ENCODE measurements around the gene TMED6.
A peak's percentile ranks its signal among the peaks of the same experiment; 100 is the strongest.

TMED6 gene

DNA sequence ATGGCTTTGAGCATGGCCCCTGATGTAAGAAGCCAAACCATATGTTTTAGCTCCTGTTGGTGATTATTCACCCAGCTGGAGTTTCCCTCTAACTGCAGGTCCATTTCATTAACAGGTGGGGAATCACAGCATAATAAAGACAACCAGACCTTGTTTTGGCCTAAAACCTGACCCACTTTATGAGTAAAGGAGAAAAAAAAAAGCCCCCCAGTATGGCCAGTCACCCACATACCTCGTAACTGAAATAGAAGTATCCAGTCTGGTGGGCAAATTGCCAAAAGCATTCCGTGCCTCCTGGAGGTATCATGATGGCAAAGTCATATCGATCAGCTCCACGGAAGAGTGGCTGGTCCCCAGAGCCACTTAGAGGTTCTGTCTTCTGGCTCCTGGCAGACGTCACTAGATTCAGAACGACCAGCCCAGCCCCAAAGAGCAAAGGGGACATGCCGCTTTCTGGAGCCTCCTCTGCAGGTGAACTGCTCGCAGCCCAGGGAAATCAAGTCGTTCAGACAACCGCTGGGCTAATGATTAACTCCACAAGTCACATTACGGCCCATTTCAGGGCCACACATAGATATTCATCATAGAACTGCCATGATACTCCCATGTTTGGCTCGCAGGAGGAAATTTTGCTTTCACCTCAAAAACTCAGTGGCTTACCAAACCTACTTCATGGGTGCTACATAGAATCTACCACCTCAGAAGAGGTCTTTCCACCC is at the start of gene TMED6:
TSS of gene TMED6 (minus strand) at position 478 of the 719 bp plus-strand sequence. CDS start at position 445, 33 bp downstream.
- peak; percentile 48 for DNase-seq (ENCODE audit: low spot score)

- DNase-seq (ENCODE audit: low spot score) = no peak
Observed at GRCh38 chr16:69399361-69399760, 47.8 kb upstream of the TMED6 start.

- peak; percentile 31 for DNase-seq (ENCODE audit: low spot score)
Observed at GRCh38 chr16:69397821-69398521, 46.4 kb upstream of the TMED6 start.

DNA sequence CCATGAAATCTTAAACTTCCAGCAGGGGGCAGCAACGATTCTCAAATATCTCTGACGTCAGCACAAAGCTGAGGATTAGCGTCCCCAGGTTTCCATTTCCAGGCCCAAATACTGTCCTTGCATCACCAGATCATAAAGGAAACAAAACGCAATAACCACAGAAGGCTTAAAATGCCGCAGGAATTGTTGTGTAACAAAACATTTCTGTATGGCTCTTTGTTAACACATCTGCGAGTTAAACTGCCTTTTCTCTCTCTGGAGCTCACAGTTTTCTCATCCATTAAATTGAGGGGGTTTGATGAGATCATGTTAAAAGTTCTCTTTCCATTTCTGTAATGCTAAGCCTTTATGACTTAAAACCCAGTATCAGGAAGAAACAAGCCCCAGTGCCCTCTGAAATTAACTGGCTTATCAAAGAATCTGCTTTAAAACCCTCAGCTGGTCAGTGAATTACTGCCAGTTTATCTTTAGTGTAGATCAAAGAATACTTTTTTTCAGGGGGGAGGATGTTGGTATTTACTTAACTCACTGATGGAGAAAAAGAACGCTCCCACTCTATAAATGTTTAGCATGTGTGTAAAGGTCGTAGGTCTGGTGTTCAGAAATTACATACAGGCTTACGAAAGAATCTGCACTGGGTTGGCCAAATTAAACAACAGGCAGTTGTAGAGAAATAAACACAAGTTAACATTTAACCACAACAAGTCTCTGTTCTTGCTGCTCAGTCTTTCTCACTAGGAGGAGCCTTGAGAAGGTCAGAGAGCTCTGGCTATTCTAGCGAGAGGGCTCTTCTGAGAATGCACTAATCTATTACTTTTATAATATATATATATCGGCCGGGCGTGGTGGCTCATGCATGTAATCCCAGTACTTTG is 44.8 kb upstream of the TMED6 start:
- peak; percentile 36 for DNase-seq (ENCODE audit: low spot score)

DNA sequence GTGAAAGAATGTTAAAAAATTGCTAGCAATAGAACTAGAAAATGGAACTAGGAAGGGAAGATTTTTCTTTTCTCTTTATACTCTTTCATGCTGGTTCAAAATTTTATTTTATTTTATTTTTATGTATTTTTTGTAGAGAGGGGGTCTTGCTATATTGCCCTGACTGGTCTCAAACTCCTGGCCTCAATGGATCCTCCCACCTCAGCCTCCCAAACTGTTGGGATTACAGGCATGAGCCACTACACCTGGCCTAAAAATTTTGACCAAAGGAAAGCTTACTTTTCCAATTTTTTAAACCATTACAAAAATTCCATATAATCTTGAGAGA is 44.2 kb upstream of the TMED6 start:
- DNase-seq (ENCODE audit: low spot score) = no peak

DNA sequence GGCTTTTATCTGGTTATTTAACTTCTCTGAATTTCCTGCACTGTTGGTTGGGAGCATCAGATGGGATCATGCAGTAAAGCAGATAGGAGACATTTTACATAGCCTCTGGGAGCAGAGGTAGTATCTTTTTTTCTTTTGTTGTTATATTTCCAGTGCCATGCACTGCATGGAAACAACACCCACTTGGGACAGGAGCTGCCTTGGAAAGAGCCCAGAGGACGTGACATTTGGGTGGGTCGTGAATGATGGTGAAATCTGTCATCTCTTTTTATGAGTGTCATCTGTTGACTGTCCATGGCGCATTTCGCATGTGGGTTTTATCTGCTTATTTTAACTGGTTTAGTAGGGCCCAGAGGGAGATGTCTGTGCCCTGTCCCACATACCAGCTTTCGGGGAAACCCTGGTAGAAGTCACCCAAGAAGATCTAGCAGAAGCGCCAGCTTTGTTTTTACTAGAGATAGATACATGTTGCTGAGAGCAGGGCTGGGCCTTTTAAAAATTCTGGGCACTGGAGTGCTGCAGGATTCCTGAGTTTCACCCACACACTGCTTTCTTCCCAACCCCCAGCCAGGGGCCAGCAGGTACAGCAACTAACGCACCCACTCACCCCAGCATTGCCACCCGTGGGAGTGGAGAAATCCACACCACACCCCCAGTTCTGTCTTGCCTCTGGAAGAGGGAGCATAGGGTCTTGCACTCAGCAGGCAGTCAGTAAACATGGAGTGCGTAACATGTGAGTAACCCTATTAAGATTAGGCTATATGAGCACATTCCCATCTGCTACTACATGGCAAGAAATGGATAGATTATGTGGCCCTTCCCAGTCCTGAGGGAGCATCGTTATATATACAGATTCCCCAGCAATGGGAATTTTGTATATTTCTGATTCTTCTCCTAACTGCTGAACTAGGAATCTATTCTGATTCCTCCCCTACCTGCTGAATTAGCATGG is 42.6 kb upstream of the TMED6 start:
- DNase-seq (ENCODE audit: low spot score) = no peak

DNA sequence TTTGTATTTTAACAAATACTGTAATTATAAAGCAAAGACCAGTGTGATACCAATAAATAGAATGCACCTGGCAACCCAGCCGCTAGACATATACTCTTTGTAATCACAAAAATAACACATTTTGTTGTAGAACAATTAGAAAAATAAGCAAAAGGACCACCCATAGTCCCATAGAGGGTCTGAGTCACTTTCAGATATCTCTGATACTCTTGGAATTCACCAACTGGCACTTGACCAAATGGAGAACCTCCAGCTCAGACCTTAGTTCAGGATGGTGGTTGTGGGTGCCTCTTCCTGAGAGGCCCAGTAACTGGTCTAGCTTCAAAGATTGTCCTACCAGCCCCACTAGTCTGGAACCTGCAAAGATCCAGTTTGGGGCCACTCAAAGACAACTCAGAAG is 35.0 kb upstream of the TMED6 start:
- DNase-seq (ENCODE audit: low spot score) = no peak

DNA sequence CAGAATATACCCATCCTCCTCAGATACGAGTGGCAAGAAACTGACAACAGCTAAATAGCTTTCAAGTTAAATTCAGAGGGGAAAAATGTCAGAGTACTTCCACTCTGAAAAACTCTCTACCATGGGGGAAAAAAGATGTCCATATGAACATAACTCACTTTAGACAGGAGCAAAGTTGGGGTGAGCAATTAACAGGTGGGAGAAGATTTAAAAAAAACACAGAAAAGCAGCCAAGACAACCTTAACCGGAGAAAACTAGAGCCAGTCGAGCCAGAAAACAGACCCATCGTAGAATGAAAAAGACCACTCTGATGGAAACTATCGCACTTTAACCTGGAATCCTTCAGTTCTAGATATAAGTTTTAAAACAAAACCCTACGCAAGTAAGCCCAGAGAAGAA is 33.4 kb upstream of the TMED6 start:
- DNase-seq (ENCODE audit: low spot score) = no peak

- DNase-seq (ENCODE audit: low spot score) = no peak
Observed at GRCh38 chr16:69382421-69382820, 30.8 kb upstream of the TMED6 start.

DNA sequence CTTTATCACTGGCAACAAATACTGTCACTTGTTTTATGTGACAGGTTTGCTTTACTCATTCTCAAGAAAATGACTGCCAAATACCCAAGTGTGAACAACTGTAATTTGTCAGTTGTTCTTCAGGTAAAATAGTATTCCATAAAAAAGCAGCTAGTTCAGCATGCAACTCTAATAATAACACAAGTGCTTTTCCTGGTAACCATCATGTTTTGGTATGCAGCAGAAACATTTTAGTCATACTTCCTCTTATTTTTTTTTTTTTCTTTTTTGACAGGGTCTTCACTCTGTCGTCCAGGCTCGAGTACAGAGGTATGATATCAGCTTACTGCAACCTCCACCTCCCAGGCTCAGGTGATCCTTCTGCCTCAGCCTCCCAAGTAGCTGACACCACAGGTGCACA is 29.6 kb upstream of the TMED6 start:
- DNase-seq (ENCODE audit: low spot score) = no peak

DNA sequence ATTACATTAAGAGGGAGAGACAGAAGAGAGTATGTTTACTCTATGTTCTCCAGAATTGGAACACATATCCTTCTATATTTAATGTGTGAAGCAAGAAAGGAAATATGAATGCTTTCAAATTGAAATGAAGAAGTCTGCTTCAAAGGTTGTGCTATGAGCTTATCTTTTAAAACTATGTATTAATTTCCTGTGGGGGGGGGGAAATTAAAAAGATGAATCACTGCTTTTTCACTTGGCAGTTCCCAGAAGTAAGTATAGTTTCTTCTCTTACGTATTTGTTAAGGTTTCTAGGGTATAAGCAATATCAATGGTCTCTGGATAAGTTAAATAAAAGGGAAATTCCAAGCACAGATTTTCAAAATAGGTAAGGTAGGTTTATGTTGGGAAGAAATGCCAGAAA is 27.2 kb upstream of the TMED6 start:
- no peak for DNase-seq (ENCODE audit: low spot score)

DNA sequence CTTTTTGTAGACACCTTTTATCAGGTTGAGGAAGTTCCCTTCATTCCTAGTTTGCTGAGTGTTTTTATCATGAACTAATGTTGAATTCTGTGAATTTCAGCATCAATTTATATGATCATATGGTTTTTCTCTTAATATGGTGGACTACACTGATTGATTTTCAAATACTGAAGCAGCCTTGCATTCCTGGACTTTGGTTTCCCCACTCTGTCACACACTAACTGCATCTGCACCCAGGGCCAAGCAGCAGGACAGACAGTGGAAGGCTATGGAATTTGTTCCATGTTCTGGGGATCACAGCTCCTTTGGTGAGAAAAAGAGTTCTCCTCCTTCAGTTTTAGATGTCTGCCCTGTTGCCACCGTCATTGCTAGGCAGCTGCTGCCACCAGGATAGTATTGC is 26.4 kb upstream of the TMED6 start:
- no peak for DNase-seq (ENCODE audit: low spot score)

DNA sequence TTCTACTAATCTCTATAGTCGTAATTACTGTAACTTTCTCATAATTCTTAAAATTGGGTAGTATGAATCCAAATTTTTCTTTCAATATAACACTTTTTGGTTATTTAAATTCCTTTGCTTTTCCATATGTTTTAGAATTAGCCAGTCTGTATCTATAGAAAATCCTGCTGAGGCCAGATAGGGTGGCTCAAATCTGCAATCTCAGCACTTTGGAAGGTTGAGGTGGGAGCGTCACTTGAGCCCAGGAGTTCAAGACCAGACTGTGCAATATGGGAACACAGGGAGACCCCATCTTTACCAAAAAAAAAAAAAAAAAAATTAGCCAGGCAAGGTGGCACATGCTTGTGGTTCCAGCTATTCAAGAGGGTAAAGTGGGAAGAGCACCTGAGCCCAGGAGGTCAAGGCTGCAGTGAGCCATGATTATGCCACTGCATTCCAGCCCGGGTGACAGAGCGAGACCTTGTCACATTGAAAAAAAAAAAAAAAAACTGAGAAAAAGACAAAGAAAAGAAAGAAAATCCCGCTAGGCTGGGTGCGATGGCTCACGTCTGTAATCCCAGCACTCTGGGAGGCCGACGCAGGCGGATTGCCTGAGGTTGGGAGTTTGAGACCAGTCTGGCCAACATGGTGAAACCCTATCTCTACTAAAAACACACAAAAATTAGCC is 24.9 kb upstream of the TMED6 start:
- no peak for DNase-seq (ENCODE audit: low spot score)

GRCh38 chr16:69373019-69373418 is 21.4 kb upstream of the TMED6 start:
- DNase-seq (ENCODE audit: low spot score) = no peak

DNA sequence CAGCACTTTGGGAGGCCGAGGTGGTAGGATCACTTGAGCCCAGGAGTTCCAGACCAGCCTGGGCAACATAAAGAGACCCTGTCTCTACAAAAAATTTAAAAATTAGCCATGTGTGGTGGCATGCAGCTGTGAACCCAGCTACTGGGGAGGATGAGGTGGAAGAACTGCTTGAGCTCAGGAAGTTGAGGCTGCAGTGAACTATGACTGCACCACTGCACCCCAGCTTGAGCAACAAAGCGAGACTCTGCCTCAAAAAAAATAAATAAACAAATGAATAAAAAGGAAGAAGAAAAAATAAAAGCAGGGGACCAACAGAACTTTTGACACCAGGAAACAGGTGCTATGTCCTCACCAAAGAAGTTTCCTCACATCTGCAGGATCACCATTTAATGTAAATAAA is 20.0 kb upstream of the TMED6 start:
- no peak for DNase-seq (ENCODE audit: low spot score)

DNA sequence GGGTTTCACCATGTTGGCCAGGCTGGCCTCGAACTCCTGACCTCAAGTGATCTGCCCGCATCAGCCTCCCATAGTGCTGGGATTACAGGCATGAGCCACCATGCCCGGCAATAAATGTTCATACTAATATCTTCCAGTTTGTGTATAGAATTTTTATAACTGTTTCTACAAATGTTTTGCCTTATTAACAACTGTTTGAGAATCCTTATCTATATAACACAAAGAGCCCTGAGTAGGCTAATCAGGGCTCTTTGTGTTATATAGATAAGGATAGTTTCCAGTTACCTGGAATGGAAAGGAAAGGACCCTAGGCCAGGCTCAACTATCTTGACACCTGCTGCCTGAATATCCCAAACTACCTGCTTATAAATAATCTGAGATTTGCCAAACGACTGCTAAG is 17.3 kb upstream of the TMED6 start:
- DNase-seq (ENCODE audit: low spot score) = no peak

DNA sequence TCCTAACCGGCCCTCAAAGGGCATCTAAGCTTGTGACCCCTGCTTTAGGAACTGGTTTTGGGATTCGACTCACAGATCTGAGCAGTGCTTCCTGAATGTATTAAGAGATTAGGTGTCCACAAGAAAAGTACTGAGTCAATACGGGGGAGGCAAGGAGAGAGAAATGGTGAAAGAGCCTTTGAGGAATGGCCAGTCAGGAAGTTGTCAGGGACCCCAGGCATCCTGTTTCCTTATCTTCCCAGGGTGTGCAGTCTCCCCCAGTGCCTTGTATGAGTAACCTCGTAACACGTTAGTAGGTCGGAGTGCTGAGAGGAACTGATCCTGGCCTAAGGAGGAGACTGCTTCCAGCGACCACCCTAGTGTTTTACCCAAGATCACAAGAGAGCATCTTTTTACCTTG is 16.4 kb upstream of the TMED6 start:
- no peak for DNase-seq (ENCODE audit: low spot score)

- no peak for DNase-seq (ENCODE audit: low spot score)
Observed at GRCh38 chr16:69366431-69366830, 14.8 kb upstream of the TMED6 start.

- DNase-seq (ENCODE audit: low spot score) = no peak
Observed at GRCh38 chr16:69365901-69366300, 14.3 kb upstream of the TMED6 start.

DNA sequence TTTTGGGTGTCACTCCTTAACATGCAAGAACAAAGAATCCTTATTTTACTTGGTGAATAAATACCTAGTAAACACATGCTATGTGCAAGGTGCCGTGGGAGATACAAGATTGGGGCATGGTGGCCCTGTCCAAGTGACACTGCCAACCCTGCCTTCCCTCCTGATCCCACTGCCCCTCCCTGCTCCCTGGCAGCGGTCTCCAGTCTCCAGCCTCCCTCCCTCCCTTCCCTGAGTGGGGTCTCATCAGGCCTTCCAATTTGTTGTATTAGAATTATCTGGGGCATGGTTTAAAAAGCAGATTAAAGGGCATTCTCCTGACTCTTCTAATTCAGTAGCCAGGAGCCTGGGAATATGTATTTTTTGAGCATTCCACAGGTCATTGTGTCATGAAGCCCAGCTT is 12.5 kb upstream of the TMED6 start:
- no peak for DNase-seq (ENCODE audit: low spot score)

DNA sequence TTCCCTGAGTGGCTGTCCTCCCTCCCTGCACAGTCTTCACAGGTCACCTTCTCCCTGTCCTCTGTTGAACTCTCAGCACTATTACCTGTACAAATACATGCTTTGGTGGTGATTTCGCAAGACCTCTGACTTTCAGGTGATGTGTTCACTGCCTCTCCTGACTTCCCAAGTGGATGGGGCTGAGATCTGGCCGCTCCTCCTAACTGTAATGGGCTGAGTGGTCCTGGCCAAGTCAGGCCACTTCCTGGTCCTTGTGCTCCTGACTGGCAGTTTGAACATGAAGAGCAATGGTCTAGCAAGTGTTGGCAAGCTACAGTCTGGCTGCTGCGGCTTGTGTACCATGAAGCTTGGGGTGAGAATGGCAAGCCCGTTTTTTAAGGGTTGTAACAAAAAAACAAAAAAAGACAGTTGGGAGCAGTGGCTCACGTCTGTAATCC is 11.7 kb upstream of the TMED6 start:
- DNase-seq (ENCODE audit: low spot score) = no peak
